ENCODE data around the gene MAGEB6.
"Not testable (repeated sequence)": the region's sequence is repeated elsewhere in the genome, so short reads cannot be mapped to it uniquely, and the experiment has no call there.

MAGEB6 gene, protein sequence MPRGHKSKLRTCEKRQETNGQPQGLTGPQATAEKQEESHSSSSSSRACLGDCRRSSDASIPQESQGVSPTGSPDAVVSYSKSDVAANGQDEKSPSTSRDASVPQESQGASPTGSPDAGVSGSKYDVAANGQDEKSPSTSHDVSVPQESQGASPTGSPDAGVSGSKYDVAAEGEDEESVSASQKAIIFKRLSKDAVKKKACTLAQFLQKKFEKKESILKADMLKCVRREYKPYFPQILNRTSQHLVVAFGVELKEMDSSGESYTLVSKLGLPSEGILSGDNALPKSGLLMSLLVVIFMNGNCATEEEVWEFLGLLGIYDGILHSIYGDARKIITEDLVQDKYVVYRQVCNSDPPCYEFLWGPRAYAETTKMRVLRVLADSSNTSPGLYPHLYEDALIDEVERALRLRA

DNA sequence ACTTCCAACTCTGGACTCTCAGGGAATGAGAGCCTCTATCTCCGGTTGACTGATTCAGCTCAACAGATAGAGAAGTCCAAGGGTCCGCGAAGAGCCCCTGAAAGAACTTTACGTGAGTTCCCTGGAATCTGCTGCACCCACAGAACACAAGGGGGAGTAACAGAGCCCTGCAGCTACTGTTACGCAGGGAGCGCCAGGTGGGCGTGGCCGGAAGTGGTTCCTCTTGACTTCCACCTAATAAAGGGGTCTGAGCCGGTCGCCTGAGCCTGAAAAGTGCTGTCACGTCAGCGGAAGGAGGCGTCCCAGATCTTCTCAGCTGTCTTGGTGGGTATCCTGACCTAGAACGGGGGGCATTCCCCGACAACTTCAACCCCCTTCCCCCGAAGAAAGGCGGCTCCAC is at the start of gene MAGEB6:
MAGEB6 (plus strand) TSS at position 237 of the 400 bp plus-strand sequence. CDS start 1,407 bp downstream, outside the sequence.
- H3K4me1 ChIP-seq (ENCODE audit: insufficient read depth, low read length), result no peaks in the 10 kb centered on the region
- no peak within 1 kb of the TSS for H3K27ac ChIP-seq (ENCODE audit: low read depth, low read length)
- no peak within 1 kb of the TSS for H3K9ac ChIP-seq (ENCODE audit: low read length)
- H3K27me3 ChIP-seq (ENCODE audit: control insufficient read depth in 1 of 2, insufficient read depth in 2 of 2, low read length in 2 of 2), result no peaks in the 10 kb centered on the region
- no peaks in the 10 kb centered on the region for H3K9me3 ChIP-seq (ENCODE audit: low read length)
- no peak within 1 kb of the TSS for H3K4me3 ChIP-seq (ENCODE audit: low read depth in 1 of 2, low read length in 2 of 2)
- no peaks in the 10 kb centered on the region for H3K36me3 ChIP-seq (ENCODE audit: insufficient read depth, low read length)

DNA sequence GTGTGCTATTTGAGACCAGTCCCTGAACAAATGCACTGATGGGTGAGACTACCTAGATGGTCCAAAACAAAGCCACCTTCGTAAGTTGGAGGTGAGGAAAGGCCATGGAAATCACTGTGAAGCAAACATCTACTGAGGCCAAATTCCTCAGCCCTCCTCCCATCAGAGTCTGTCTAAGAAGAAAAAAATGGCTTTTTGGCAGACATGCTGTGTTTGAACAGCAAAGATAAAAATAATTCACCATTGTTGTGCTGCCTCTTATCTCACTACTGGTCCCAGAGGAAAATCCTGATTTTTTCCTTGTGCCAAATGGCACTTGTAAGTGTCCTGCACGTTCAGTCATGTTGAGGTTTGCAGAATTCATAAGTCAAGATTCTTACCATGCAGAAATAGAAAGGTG is 46.2 kb upstream of the MAGEB6 start:
- H3K4me3 ChIP-seq (ENCODE audit: low read depth in 1 of 2, low read length in 2 of 2), result no peak overlapping the region
- no peaks in the 10 kb centered on the region for H3K4me1 ChIP-seq (ENCODE audit: insufficient read depth, low read length)
- H3K36me3 ChIP-seq (ENCODE audit: insufficient read depth, low read length), result no peaks in the 10 kb centered on the region
- H3K9ac ChIP-seq (ENCODE audit: low read length), result no peak overlapping the region
- no peak overlapping the region for H3K27ac ChIP-seq (ENCODE audit: low read depth, low read length)
- no peaks in the 10 kb centered on the region for H3K9me3 ChIP-seq (ENCODE audit: low read length)
- no peaks in the 10 kb centered on the region for H3K27me3 ChIP-seq (ENCODE audit: control insufficient read depth in 1 of 2, insufficient read depth in 2 of 2, low read length in 2 of 2)

DNA sequence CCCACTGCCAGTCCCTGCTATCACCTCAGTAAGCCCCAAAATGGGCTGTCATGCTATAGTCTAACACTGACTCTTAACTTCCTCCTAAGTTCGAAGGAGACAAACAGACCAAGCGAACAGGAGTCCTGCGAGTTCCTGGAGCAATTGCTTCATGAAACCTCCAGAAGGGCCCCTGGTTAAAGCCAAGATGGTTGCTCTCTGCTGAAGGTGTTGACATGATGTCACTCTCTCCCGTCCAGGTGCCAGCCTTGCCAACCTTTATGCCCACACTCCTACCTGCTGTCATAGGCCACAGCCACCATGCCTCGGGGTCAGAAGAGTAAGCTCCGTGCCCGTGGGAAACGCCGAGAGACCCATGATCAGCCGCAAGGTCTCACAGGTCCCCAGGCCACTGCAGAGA is 31.9 kb upstream of the MAGEB6 start, which contains the start of gene MAGEB6B:
MAGEB6B (plus strand) TSS at position 301 of the 400 bp plus-strand sequence; CDS start at position 301, 0 bp downstream.
- Histone ChIP-seq H3K4me1 (ENCODE audit: insufficient read depth, low read length) (no peaks in the 10 kb centered on the region), H3K9me3 (ENCODE audit: low read length) (no peaks in the 10 kb centered on the region), H3K27me3 (ENCODE audit: control insufficient read depth in 1 of 2, insufficient read depth in 2 of 2, low read length in 2 of 2) (no peaks in the 10 kb centered on the region), H3K27ac (ENCODE audit: low read depth, low read length) (no peak within 1 kb of the TSS), H3K36me3 (ENCODE audit: insufficient read depth, low read length) (no peaks in the 10 kb centered on the region), H3K4me3 (ENCODE audit: low read depth in 1 of 2, low read length in 2 of 2) (no peak within 1 kb of the TSS), H3K9ac (ENCODE audit: low read length) (no peak within 1 kb of the TSS)

DNA sequence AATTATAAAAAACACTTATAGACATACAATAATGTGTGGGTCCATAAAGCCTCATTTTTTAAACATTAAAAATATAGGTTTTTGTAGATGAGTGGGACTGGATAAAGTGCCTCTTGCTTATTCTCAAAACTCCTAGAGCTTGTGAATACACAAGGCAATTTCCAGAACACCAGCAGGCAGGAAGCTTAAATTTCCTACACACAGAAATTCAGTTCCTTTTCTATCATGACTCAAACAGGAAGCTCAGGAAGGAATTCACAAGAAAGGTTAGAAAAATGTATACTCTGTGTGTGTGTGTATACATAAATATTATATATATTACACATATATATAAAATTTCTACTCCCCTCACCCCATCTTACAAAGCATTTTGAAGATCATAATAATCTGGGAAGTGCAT is 11.3 kb downstream of the MAGEB6 start:
- Histone ChIP-seq H3K9ac (ENCODE audit: low read length) (no peak overlapping the region), H3K36me3 (ENCODE audit: insufficient read depth, low read length) (no peaks in the 10 kb centered on the region), H3K27ac (ENCODE audit: low read depth, low read length) (no peak overlapping the region), H3K4me1 (ENCODE audit: insufficient read depth, low read length) (no peaks in the 10 kb centered on the region), H3K9me3 (ENCODE audit: low read length) (no peaks in the 10 kb centered on the region), H3K4me3 (ENCODE audit: low read depth in 1 of 2, low read length in 2 of 2) (no peak overlapping the region), H3K27me3 (ENCODE audit: control insufficient read depth in 1 of 2, insufficient read depth in 2 of 2, low read length in 2 of 2) (no peaks in the 10 kb centered on the region)

DNA sequence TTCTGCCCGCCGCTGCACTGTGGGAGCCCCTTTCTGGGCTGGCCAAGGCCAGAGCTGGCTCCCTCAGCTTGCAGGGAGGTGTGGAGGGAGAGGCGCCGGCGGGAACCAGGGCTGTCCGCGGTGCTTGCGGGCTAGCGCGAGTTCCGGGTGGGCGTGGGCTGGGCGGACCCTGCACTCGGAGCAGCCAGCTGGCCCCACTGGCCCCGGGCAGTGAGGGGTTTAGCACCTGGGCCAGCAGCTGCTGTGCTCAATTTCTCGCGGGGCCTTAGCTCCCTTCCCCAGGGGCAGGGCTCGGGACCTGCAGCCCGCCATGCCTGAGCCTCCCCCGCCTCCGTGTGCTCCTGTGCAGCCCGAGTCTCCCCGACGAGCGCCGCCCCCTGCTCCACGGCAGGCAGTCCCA is 12.5 kb downstream of the MAGEB6 start:
- H3K9ac ChIP-seq (ENCODE audit: low read length), result not testable (repeated sequence)

DNA sequence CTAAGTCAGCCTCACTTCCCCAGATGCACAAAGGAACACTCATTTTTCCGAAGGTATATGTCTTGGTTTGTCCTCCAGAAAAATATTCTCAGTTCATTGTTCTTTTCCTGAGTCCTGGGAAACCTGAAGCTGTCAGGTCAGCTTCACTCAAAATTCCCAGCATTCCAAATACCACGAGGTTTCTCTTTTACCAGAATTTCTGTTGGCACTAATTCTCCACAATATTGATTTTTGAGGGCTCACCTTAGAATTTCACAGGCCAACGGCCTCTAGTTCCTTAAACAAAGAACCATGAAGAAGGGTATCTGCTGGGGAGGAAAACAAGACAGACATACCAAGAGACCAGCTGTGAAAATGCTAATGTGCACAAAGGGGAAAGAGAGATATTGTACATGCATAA is 15.8 kb downstream of the MAGEB6 start:
- H3K9me3 ChIP-seq (ENCODE audit: low read length), result no peaks in the 10 kb centered on the region
- H3K27me3 ChIP-seq (ENCODE audit: control insufficient read depth in 1 of 2, insufficient read depth in 2 of 2, low read length in 2 of 2), result no peaks in the 10 kb centered on the region
- H3K36me3 ChIP-seq (ENCODE audit: insufficient read depth, low read length), result no peaks in the 10 kb centered on the region
- no peaks in the 10 kb centered on the region for H3K4me1 ChIP-seq (ENCODE audit: insufficient read depth, low read length)
- H3K27ac ChIP-seq (ENCODE audit: low read depth, low read length), result no peak overlapping the region
- no peak overlapping the region for H3K4me3 ChIP-seq (ENCODE audit: low read depth in 1 of 2, low read length in 2 of 2)
- no peak overlapping the region for H3K9ac ChIP-seq (ENCODE audit: low read length)

More for the DNA sequence above, 12.5 kb downstream of the MAGEB6 start:
- H3K27ac ChIP-seq (ENCODE audit: low read depth, low read length); H3K4me1 ChIP-seq (ENCODE audit: insufficient read depth, low read length); H3K4me3 ChIP-seq (ENCODE audit: low read depth in 1 of 2, low read length in 2 of 2); H3K36me3 ChIP-seq (ENCODE audit: insufficient read depth, low read length); H3K27me3 ChIP-seq (ENCODE audit: control insufficient read depth in 1 of 2, insufficient read depth in 2 of 2, low read length in 2 of 2); H3K9me3 ChIP-seq (ENCODE audit: low read length): not testable (repeated sequence)

DNA sequence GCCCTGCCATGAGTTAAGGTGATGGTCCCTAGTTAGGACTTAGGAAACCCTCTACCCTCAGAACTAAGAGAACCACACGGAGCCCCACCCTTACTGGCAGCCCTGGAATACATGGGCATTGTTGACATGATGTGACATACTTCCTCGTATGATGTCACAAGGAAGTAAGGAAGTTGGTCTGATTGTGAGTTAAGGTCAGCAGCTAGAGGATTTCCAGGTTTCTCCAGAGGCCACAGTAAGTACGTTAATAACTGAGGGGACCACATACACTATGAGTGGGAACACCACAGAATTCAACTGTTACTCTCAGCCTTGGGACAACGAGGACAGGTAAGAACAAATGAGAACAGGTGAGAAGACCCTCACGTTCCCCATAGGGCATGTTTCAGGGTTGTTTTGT is 23.6 kb downstream of the MAGEB6 start, which contains the start of gene MAGEB5:
MAGEB5 (plus strand) TSS at position 301 of the 400 bp plus-strand sequence. CDS start 1,133 bp downstream, outside the sequence.
- no peaks in the 10 kb centered on the region for H3K27me3 ChIP-seq (ENCODE audit: control insufficient read depth in 1 of 2, insufficient read depth in 2 of 2, low read length in 2 of 2)
- H3K9ac ChIP-seq (ENCODE audit: low read length), result no peak within 1 kb of the TSS
- H3K9me3 ChIP-seq (ENCODE audit: low read length), result no peaks in the 10 kb centered on the region
- H3K27ac ChIP-seq (ENCODE audit: low read depth, low read length), result no peak within 1 kb of the TSS
- H3K4me1 ChIP-seq (ENCODE audit: insufficient read depth, low read length), result no peaks in the 10 kb centered on the region
- no peaks in the 10 kb centered on the region for H3K36me3 ChIP-seq (ENCODE audit: insufficient read depth, low read length)
- H3K4me3 ChIP-seq (ENCODE audit: low read depth in 1 of 2, low read length in 2 of 2), result no peak within 1 kb of the TSS

DNA sequence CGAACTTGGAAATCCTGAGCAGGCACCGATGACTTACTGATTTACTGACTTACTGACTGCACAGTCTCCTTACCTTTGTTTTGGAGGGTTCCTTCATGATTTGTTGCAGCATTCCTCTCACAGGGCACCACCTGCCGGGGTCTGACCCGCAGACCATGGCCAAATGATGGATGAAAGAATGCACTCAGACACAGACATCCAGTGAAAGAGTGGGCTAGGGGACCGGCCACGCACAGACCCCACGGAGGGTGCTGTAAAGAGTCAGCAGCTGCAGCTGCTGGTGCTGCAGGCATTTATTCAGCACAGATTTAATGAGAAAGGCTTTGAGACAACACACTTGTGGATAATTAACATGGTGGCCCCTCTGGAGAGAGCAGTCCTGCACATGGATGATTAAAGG is 27.1 kb downstream of the MAGEB6 start:
- Histone ChIP-seq H3K27ac (ENCODE audit: low read depth, low read length) (no peak overlapping the region), H3K4me3 (ENCODE audit: low read depth in 1 of 2, low read length in 2 of 2) (no peak overlapping the region), H3K4me1 (ENCODE audit: insufficient read depth, low read length) (no peaks in the 10 kb centered on the region), H3K9ac (ENCODE audit: low read length) (no peak overlapping the region), H3K9me3 (ENCODE audit: low read length) (no peaks in the 10 kb centered on the region), H3K27me3 (ENCODE audit: control insufficient read depth in 1 of 2, insufficient read depth in 2 of 2, low read length in 2 of 2) (no peaks in the 10 kb centered on the region), H3K36me3 (ENCODE audit: insufficient read depth, low read length) (no peaks in the 10 kb centered on the region)

DNA sequence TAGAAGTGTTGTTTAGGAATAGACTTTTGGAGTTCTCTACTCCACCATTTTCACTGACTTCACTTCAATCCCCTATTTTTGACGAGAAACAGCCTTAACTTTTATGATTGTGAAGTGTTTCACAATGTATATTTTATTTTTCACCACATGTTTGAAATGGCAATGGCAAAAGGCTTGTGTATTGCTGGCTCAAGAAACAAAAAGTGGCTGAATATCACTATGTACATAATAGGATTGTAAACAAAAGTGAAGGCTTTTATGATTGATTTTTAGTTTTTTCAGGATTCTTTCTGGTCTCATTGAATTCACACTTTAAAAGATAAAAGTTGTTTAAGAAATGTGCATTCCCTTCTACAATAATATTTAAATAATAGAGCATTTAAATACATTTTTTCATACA is 41.9 kb downstream of the MAGEB6 start:
- no peaks in the 10 kb centered on the region for H3K36me3 ChIP-seq (ENCODE audit: insufficient read depth, low read length)

More for the DNA sequence above, 41.9 kb downstream of the MAGEB6 start:
- Histone ChIP-seq H3K9ac (ENCODE audit: low read length) (no peak overlapping the region), H3K9me3 (ENCODE audit: low read length) (no peaks in the 10 kb centered on the region), H3K4me3 (ENCODE audit: low read depth in 1 of 2, low read length in 2 of 2) (no peak overlapping the region), H3K27ac (ENCODE audit: low read depth, low read length) (no peak overlapping the region), H3K4me1 (ENCODE audit: insufficient read depth, low read length) (no peaks in the 10 kb centered on the region), H3K27me3 (ENCODE audit: control insufficient read depth in 1 of 2, insufficient read depth in 2 of 2, low read length in 2 of 2) (no peaks in the 10 kb centered on the region)

Data from muscle layer of colon (tissue), 2 donors.